Stomach (tissue), 4 donors: ENCODE results near the gene LDHD.

Experiments
- POLR2AphosphoS5 ChIP-seq, 3 donors: sonication (generic); formaldehyde crosslinking; IDR thresholded peaks; one replicate each; pipeline ENCODE4 v1.6.1; 2016; ENCODE audit warnings: antibody characterized with exemption in 3 of 3
- TF ChIP-seq, protein P1 (sequence below), 7 experiments: fragments of 450-650 bp in 4 of 7; fragments of 200-600 bp in 3 of 7; sonication (generic) in 3 of 7; IDR thresholded peaks; one replicate each; pipeline ENCODE4 v1.5.1; 2016 to 2019; ENCODE audit warnings: antibody characterized with exemption in 7 of 7, control low read depth in 2 of 7, mild to moderate bottlenecking in 1 of 7

DNA sequence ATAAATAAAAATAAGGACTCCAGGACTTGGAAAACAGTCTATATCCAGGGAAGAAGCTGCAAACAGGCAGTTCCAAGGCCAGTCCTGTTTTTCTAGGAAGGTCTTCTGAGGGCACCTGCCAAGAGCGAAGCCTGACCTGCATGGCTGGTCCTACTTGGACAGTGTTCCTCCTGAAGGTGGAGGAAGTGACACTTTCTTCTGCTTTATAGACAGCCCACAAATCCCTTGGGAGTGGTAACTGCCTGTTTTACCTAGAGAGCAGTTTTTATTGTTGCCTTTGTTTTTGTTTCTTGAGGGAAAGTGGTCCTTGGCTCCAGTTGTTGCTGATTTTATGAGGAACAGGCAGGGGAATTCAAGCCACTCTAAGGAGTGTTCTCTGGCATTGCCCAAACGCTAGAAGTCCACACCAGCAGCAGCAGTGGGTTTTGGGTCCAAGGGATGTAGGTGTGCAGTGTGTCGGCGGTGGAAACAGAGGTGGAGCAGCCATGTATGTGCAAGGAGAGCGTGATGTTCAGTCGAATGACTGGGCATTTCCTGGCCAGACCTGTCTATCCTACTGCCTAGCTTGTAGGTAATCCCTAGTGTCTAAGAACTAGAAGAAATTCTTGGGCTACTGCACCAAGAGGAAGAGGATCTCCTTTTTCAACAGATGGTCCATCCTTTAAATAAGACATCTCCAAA lies 35.3 kb downstream of the LDHD start:
- no peak for TF ChIP-seq POLR2AphosphoS5 (IDR thresholded peaks at IDR 0.05)
- TF ChIP-seq, protein P1, sequence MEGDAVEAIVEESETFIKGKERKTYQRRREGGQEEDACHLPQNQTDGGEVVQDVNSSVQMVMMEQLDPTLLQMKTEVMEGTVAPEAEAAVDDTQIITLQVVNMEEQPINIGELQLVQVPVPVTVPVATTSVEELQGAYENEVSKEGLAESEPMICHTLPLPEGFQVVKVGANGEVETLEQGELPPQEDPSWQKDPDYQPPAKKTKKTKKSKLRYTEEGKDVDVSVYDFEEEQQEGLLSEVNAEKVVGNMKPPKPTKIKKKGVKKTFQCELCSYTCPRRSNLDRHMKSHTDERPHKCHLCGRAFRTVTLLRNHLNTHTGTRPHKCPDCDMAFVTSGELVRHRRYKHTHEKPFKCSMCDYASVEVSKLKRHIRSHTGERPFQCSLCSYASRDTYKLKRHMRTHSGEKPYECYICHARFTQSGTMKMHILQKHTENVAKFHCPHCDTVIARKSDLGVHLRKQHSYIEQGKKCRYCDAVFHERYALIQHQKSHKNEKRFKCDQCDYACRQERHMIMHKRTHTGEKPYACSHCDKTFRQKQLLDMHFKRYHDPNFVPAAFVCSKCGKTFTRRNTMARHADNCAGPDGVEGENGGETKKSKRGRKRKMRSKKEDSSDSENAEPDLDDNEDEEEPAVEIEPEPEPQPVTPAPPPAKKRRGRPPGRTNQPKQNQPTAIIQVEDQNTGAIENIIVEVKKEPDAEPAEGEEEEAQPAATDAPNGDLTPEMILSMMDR (IDR thresholded peaks at IDR 0.05) = no peak
